Dendritic cell treated with granulocyte-macrophage colony-stimulating factor and Interleukin-4, amounts not matched to agents 40 ng/mL and 50 ng/mL, for 4 days (primary cell): ENCODE data around the gene MRGPRD.
"Not testable (repeated sequence)": the region's sequence is repeated elsewhere in the genome, so short reads cannot be mapped to it uniquely, and the experiment has no call there.

Source experiments
- H3K27ac Mint-ChIP-seq: one replicate; pipeline ENCODE4 v1.8.0; 2022; ENCODE audit warnings: mild to moderate bottlenecking, mixed read lengths
- H3K27me3 Mint-ChIP-seq: one replicate; pipeline ENCODE4 v1.8.0; 2022; ENCODE audit warnings: mild to moderate bottlenecking, mixed read lengths
- H3K36me3 Mint-ChIP-seq: one replicate; pipeline ENCODE4 v1.8.0; 2022; ENCODE audit warnings: low read depth, mixed read lengths
- H3K4me1 Mint-ChIP-seq: one replicate; pipeline ENCODE4 v1.8.0; 2022; ENCODE audit warnings: low read depth, mixed read lengths
- H3K4me3 Mint-ChIP-seq: one replicate; pipeline ENCODE4 v1.8.0; 2022; ENCODE audit warnings: mild to moderate bottlenecking, moderate library complexity, mixed read lengths
- H3K9me3 Mint-ChIP-seq: one replicate; pipeline ENCODE4 v1.8.0; 2022; ENCODE audit warnings: mixed read lengths
- intact Hi-C: fragments of 100-400 bp; cut with micrococcal nuclease; formaldehyde crosslinking; loops from one replicate; pipeline ENCODE4 v1.15.0; 2022

Gene MRGPRD

GRCh38 chr11:68974421-68975194, 6.2 kb downstream of the MRGPRD start:
- no peak overlapping the region for H3K4me3 Mint-ChIP-seq
- H3K27me3 Mint-ChIP-seq: peaks cover 40% of the 10 kb centered on the region
- intact Hi-C loops: no loop called here
- H3K36me3 Mint-ChIP-seq: no peaks in the 10 kb centered on the region
- H3K27ac Mint-ChIP-seq: no peak overlapping the region
- no peaks in the 10 kb centered on the region for H3K9me3 Mint-ChIP-seq
- peaks cover 5% of the 10 kb centered on the region for H3K4me1 Mint-ChIP-seq

GRCh38 chr11:68973706-68974105, 7.1 kb downstream of the MRGPRD start:
- H3K36me3 Mint-ChIP-seq, intact Hi-C loops, H3K4me3 Mint-ChIP-seq, H3K4me1 Mint-ChIP-seq, H3K9me3 Mint-ChIP-seq, H3K27ac Mint-ChIP-seq: not testable (repeated sequence)
- peaks cover 35% of the 10 kb centered on the region for H3K27me3 Mint-ChIP-seq

- H3K4me1 Mint-ChIP-seq: peaks cover 5% of the 10 kb centered on the region
- no peak overlapping the region for H3K27ac Mint-ChIP-seq
- no peaks in the 10 kb centered on the region for H3K36me3 Mint-ChIP-seq
- H3K27me3 Mint-ChIP-seq: peaks cover 34% of the 10 kb centered on the region
- no peaks in the 10 kb centered on the region for H3K9me3 Mint-ChIP-seq
- H3K4me3 Mint-ChIP-seq: no peak overlapping the region
- intact Hi-C loops: no loop called here
Measured at GRCh38 chr11:68973219-68973618, 7.6 kb downstream of the MRGPRD start.

GRCh38 chr11:68970921-68971636, 9.7 kb downstream of the MRGPRD start:
- intact Hi-C loops: loop anchor here (1.0 kb wide), 1 partner anchor 11 kb away; no protein-coding TSS in a partner anchor

GRCh38 chr11:68969386-68969785, 11.4 kb downstream of the MRGPRD start:
- H3K9me3 Mint-ChIP-seq: no peaks in the 10 kb centered on the region
- no peak overlapping the region for H3K4me3 Mint-ChIP-seq
- H3K27me3 Mint-ChIP-seq: peaks cover 26% of the 10 kb centered on the region
- intact Hi-C loops: no loop called here
- H3K36me3 Mint-ChIP-seq: no peaks in the 10 kb centered on the region
- H3K4me1 Mint-ChIP-seq: no peaks in the 10 kb centered on the region
- no peak overlapping the region for H3K27ac Mint-ChIP-seq

More at GRCh38 chr11:68970921-68971636, 9.7 kb downstream of the MRGPRD start:
- H3K27me3 Mint-ChIP-seq: peaks cover 26% of the 10 kb centered on the region
- H3K36me3 Mint-ChIP-seq: no peaks in the 10 kb centered on the region
- H3K4me3 Mint-ChIP-seq: no peak overlapping the region
- no peaks in the 10 kb centered on the region for H3K9me3 Mint-ChIP-seq
- H3K4me1 Mint-ChIP-seq: peaks cover 5% of the 10 kb centered on the region
- H3K27ac Mint-ChIP-seq: no peak overlapping the region

GRCh38 chr11:68968306-68969250, 12.2 kb downstream of the MRGPRD start:
- Mint-ChIP-seq H3K9me3 (no peaks in the 10 kb centered on the region), H3K27me3 (peaks cover 23% of the 10 kb centered on the region), H3K4me1 (no peaks in the 10 kb centered on the region), H3K27ac (no peak overlapping the region), H3K36me3 (no peaks in the 10 kb centered on the region), H3K4me3 (no peak overlapping the region)
- intact Hi-C loops: no loop called here

- intact Hi-C loops: no loop called here
- H3K27ac Mint-ChIP-seq: no peak overlapping the region
- H3K9me3 Mint-ChIP-seq: no peaks in the 10 kb centered on the region
- H3K4me3 Mint-ChIP-seq: no peak overlapping the region
- H3K36me3 Mint-ChIP-seq: no peaks in the 10 kb centered on the region
- H3K4me1 Mint-ChIP-seq: no peaks in the 10 kb centered on the region
- peaks cover 18% of the 10 kb centered on the region for H3K27me3 Mint-ChIP-seq
Measured at GRCh38 chr11:68966894-68967780, 13.6 kb downstream of the MRGPRD start.

GRCh38 chr11:68965901-68966853, 14.6 kb downstream of the MRGPRD start:
- Mint-ChIP-seq H3K4me3 (no peak overlapping the region), H3K4me1 (no peaks in the 10 kb centered on the region), H3K9me3 (no peaks in the 10 kb centered on the region), H3K27ac (no peak overlapping the region), H3K27me3 (peaks cover 16% of the 10 kb centered on the region), H3K36me3 (no peaks in the 10 kb centered on the region)
- intact Hi-C loops: no loop called here

- Mint-ChIP-seq H3K27ac (no peak overlapping the region), H3K27me3 (peaks cover 19% of the 10 kb centered on the region), H3K4me1 (no peaks in the 10 kb centered on the region), H3K36me3 (no peaks in the 10 kb centered on the region), H3K4me3 (no peak overlapping the region), H3K9me3 (no peaks in the 10 kb centered on the region)
- intact Hi-C loops: no loop called here
Measured at GRCh38 chr11:68963779-68964178, 17.0 kb downstream of the MRGPRD start.

GRCh38 chr11:68962527-68963250, 18.1 kb downstream of the MRGPRD start:
- no peaks in the 10 kb centered on the region for H3K36me3 Mint-ChIP-seq
- H3K4me3 Mint-ChIP-seq: no peak overlapping the region
- peaks cover 12% of the 10 kb centered on the region for H3K27me3 Mint-ChIP-seq
- no peak overlapping the region for H3K27ac Mint-ChIP-seq
- no peaks in the 10 kb centered on the region for H3K9me3 Mint-ChIP-seq
- H3K4me1 Mint-ChIP-seq: no peaks in the 10 kb centered on the region
- intact Hi-C loops: no loop called here

GRCh38 chr11:68961245-68961644, 19.5 kb downstream of the MRGPRD start:
- no peaks in the 10 kb centered on the region for H3K36me3 Mint-ChIP-seq
- intact Hi-C loops: no loop called here

More at GRCh38 chr11:68961245-68961644, 19.5 kb downstream of the MRGPRD start:
- Mint-ChIP-seq H3K27ac (no peak overlapping the region), H3K9me3 (no peaks in the 10 kb centered on the region), H3K4me1 (peaks cover 8% of the 10 kb centered on the region), H3K27me3 (peaks cover 22% of the 10 kb centered on the region), H3K4me3 (no peak overlapping the region)
